AG04449 (cell line): ENCODE data around the gene CSDE1.
"Not testable (repeated sequence)": the region's sequence is repeated elsewhere in the genome, so short reads cannot be mapped to it uniquely, and the experiment has no call there.

Experiments used
- CTCF ChIA-PET: fragments of 350-600 bp; formaldehyde crosslinking; extraction: SDS; loops from one replicate; lab custom pipeline; 2021; ENCODE audit warnings: antibody characterized with exemption; lab: Yijun Ruan, JAX
- POLR2A ChIA-PET: fragments of 400-600, 350-600 bp; formaldehyde crosslinking; extraction: SDS; loops from one replicate; lab custom pipeline; 2020; ENCODE audit warnings: antibody characterized with exemption, inconsistent platforms; lab: Yijun Ruan, JAX
- DNase-seq: peaks from one replicate; pipeline ENCODE4 v3.0.0-alpha.2; 2010; ENCODE audit warnings: low read depth, low spot score
- H3K4me3 ChIP-seq: 2 replicates; pipeline ENCODE4 v1.5.1; 2011; ENCODE audit warnings: low read depth, mild to moderate bottlenecking, control low read depth, low read length
- TF ChIP-seq, protein P1 (sequence below): IDR thresholded peaks from one replicate; pipeline ENCODE4 v1.5.1; 2011; ENCODE audit warnings: mild to moderate bottlenecking, moderate library complexity, low read length, control low read depth, inconsistent platforms; ENCODE audit not compliant: insufficient read depth; ENCODE audit errors: missing control alignments

Gene CSDE1

GRCh38 chr1:114758256-114758832 is 560 bp upstream of the CSDE1 start:
- POLR2A ChIA-PET, result no interaction called here
- DNase-seq, result no peak

DNA sequence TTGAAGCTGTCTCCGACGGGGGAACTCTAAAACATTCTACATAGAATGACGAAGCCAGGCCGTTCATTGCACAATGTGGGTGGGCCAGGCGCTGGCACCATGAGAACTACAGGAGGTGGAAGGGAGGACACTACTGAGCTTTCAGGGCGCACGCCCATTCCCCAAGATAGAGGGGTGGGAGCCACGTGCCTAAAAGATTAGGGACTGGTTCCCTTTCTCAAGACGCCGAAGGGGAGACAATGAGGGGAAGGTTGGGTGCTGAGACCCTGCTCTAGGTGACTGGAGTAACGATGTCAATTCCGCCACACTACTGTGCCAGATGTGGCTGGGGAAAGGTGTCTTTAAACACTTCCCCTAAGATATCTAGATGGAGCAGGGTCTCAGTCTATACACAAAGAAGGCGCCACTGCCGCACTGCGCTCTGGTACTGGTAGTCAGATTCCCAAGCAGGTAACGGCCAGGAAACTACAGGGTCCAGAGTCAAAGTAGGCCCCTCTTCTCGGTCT is 782 bp downstream of the CSDE1 start:
- TF ChIP-seq, protein P1, sequence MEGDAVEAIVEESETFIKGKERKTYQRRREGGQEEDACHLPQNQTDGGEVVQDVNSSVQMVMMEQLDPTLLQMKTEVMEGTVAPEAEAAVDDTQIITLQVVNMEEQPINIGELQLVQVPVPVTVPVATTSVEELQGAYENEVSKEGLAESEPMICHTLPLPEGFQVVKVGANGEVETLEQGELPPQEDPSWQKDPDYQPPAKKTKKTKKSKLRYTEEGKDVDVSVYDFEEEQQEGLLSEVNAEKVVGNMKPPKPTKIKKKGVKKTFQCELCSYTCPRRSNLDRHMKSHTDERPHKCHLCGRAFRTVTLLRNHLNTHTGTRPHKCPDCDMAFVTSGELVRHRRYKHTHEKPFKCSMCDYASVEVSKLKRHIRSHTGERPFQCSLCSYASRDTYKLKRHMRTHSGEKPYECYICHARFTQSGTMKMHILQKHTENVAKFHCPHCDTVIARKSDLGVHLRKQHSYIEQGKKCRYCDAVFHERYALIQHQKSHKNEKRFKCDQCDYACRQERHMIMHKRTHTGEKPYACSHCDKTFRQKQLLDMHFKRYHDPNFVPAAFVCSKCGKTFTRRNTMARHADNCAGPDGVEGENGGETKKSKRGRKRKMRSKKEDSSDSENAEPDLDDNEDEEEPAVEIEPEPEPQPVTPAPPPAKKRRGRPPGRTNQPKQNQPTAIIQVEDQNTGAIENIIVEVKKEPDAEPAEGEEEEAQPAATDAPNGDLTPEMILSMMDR, result no peak
- DNase-seq, result no peak
- POLR2A ChIA-PET, result interaction anchor here (0.9 kb wide), 1 partner anchor 23 kb away, joined by 5 read pairs; the partner anchor contains the start of gene SIKE1
- peak overlapping the region; percentile 100 for H3K4me3 ChIP-seq
- CTCF ChIA-PET, result interaction anchor here (1.0 kb wide), 1 partner anchor 9 kb away, joined by 3 read pairs; no protein-coding TSS in a partner anchor

More at GRCh38 chr1:114758256-114758832, 560 bp upstream of the CSDE1 start:
- CTCF ChIA-PET, result no interaction called here
- TF ChIP-seq, protein P1, result no peak
- peak overlapping the region; percentile 100 for H3K4me3 ChIP-seq

- CTCF ChIA-PET, result interaction anchor here (1.6 kb wide), 1 partner anchor 12 kb away, joined by 4 read pairs; no protein-coding TSS in a partner anchor
- H3K4me3 ChIP-seq, result peak overlapping the region; percentile 100
- no peak for DNase-seq
- POLR2A ChIA-PET, result interaction anchor here (0.7 kb wide), 1 partner anchor 36 kb away, joined by 3 read pairs; no protein-coding TSS in a partner anchor
- TF ChIP-seq, protein P1, result no peak
Observed at GRCh38 chr1:114756009-114756892, 1.5 kb downstream of the CSDE1 start.

- TF ChIP-seq, protein P1, result no peak
Observed at GRCh38 chr1:114755006-114755931, 2.5 kb downstream of the CSDE1 start.

GRCh38 chr1:114753702-114754101 is 4.1 kb downstream of the CSDE1 start:
- CTCF ChIA-PET, POLR2A ChIA-PET, DNase-seq, H3K4me3 ChIP-seq: not testable (repeated sequence)

More at GRCh38 chr1:114755006-114755931, 2.5 kb downstream of the CSDE1 start:
- H3K4me3 ChIP-seq, result peak overlapping the region; percentile 100
- no peak for DNase-seq
- ChIA-PET CTCF (interaction anchor here (1.6 kb wide), 1 partner anchor 11 kb away, joined by 4 read pairs; no protein-coding TSS in a partner anchor), POLR2A (no interaction called here)

DNA sequence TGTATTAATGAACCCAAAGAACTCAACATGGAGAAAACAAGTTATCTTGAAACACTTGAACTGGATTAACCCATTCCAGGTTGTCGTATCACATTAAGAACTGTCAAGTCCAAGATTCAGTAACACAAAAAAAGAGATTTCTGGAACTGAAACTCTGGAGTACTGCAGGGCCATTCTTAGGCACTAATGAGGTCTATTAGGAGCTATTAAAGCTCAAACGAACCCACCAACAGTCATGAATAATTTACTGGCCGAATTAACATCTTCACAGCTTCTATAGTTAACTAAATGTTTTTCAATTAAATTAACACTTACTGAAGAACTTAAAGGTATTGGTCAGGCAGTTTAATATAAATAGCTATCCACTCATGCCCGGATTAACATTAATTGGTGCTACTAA is 4.6 kb downstream of the CSDE1 start:
- CTCF ChIA-PET, result no interaction called here
- POLR2A ChIA-PET, result no interaction called here
- no peak overlapping the region for H3K4me3 ChIP-seq
- TF ChIP-seq, protein P1, result no peak
- no peak for DNase-seq
